Neural cell (in vitro differentiated cells): ENCODE results near the gene MYH13.
"Not testable (repeated sequence)": the region's sequence is repeated elsewhere in the genome, so short reads cannot be mapped to it uniquely, and the experiment has no call there.

ENCODE experiments used
- EP300 ChIP-seq: fragments of 450-650 bp; conservative IDR thresholded peaks from 2 replicates; pipeline ENCODE4 v1.6.1; 2014; ENCODE audit warnings: antibody characterized with exemption, mild to moderate bottlenecking, moderate library complexity; ENCODE audit not compliant: poor library complexity, severe bottlenecking
- EZH2 ChIP-seq: fragments of 200-600, 300-800 bp; shearing (Covaris generic), sonication (generic); IDR thresholded peaks from 2 replicates; pipeline ENCODE4 v1.6.1; 2014; ENCODE audit warnings: antibody characterized with exemption, low read length, borderline replicate concordance, mild to moderate bottlenecking; ENCODE audit not compliant: insufficient read depth, poor library complexity, severe bottlenecking
- MXI1 ChIP-seq: fragments of 450-650 bp; conservative IDR thresholded peaks from 2 replicates; pipeline ENCODE4 v1.6.1; 2014; ENCODE audit warnings: antibody characterized with exemption, mild to moderate bottlenecking; ENCODE audit not compliant: poor library complexity, severe bottlenecking
- POLR2AphosphoS5 ChIP-seq: IDR thresholded peaks from 2 replicates; pipeline ENCODE4 v1.6.1; 2012
- RAD21 ChIP-seq: fragments of 450-650 bp; conservative IDR thresholded peaks from 2 replicates; pipeline ENCODE4 v1.6.1; 2014; ENCODE audit warnings: antibody characterized with exemption, mild to moderate bottlenecking, moderate library complexity
- SMC3 ChIP-seq: fragments of 450-650 bp; conservative IDR thresholded peaks from 2 replicates; pipeline ENCODE4 v1.6.1; 2014; ENCODE audit warnings: antibody characterized with exemption, mild to moderate bottlenecking, moderate library complexity; ENCODE audit not compliant: poor library complexity
- TAF1 ChIP-seq: IDR thresholded peaks from 2 replicates; pipeline ENCODE4 v1.6.1; 2012; ENCODE audit warnings: low read depth
- TF ChIP-seq, protein P1 (sequence below): fragments of 450-650 bp; IDR thresholded peaks from 2 replicates; pipeline ENCODE4 v1.5.1; 2014; ENCODE audit warnings: antibody characterized with exemption, mild to moderate bottlenecking, moderate library complexity; ENCODE audit not compliant: poor library complexity, severe bottlenecking
- TF ChIP-seq, protein P2 (sequence below): IDR thresholded peaks from 2 replicates; pipeline ENCODE4 v1.6.1; 2012; ENCODE audit warnings: borderline replicate concordance

DNA sequence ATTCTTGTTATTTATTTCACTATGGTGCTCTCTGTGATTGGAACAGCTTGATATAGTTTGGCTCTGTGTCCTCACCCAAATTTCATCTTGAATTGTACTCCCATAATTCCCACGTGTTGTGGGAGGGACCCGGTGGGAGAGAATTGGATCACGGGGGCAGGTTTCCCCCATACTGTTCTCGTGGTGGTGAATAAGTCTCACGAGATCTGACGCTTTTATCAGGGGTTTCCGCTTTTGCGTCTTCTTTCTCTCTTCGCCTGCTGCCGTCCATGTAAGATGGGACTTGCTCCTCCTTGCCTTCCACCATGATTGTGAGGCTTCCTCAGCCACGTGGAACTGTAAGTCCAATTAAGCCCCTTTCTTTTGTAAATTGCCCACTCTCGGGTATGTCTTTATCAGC is 81.2 kb downstream of the MYH13 start:
- not testable (repeated sequence) for TF ChIP-seq RAD21, SMC3, EZH2, EP300, POLR2AphosphoS5, TAF1, MXI1
- TF ChIP-seq, protein P1, sequence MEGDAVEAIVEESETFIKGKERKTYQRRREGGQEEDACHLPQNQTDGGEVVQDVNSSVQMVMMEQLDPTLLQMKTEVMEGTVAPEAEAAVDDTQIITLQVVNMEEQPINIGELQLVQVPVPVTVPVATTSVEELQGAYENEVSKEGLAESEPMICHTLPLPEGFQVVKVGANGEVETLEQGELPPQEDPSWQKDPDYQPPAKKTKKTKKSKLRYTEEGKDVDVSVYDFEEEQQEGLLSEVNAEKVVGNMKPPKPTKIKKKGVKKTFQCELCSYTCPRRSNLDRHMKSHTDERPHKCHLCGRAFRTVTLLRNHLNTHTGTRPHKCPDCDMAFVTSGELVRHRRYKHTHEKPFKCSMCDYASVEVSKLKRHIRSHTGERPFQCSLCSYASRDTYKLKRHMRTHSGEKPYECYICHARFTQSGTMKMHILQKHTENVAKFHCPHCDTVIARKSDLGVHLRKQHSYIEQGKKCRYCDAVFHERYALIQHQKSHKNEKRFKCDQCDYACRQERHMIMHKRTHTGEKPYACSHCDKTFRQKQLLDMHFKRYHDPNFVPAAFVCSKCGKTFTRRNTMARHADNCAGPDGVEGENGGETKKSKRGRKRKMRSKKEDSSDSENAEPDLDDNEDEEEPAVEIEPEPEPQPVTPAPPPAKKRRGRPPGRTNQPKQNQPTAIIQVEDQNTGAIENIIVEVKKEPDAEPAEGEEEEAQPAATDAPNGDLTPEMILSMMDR: not testable (repeated sequence)
- TF ChIP-seq, protein P2, sequence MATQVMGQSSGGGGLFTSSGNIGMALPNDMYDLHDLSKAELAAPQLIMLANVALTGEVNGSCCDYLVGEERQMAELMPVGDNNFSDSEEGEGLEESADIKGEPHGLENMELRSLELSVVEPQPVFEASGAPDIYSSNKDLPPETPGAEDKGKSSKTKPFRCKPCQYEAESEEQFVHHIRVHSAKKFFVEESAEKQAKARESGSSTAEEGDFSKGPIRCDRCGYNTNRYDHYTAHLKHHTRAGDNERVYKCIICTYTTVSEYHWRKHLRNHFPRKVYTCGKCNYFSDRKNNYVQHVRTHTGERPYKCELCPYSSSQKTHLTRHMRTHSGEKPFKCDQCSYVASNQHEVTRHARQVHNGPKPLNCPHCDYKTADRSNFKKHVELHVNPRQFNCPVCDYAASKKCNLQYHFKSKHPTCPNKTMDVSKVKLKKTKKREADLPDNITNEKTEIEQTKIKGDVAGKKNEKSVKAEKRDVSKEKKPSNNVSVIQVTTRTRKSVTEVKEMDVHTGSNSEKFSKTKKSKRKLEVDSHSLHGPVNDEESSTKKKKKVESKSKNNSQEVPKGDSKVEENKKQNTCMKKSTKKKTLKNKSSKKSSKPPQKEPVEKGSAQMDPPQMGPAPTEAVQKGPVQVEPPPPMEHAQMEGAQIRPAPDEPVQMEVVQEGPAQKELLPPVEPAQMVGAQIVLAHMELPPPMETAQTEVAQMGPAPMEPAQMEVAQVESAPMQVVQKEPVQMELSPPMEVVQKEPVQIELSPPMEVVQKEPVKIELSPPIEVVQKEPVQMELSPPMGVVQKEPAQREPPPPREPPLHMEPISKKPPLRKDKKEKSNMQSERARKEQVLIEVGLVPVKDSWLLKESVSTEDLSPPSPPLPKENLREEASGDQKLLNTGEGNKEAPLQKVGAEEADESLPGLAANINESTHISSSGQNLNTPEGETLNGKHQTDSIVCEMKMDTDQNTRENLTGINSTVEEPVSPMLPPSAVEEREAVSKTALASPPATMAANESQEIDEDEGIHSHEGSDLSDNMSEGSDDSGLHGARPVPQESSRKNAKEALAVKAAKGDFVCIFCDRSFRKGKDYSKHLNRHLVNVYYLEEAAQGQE: not testable (repeated sequence)
